ENCODE data around the gene WDR64.
A peak's percentile ranks its signal among the peaks of the same experiment; 100 is the strongest.

- no peak for TF ChIP-seq CTCF (IDR thresholded peaks at IDR 0.05; ENCODE audit: poor library complexity)
- TF ChIP-seq EZH2 (IDR thresholded peaks at IDR 0.05; ENCODE audit: borderline replicate concordance): no peak
- TF ChIP-seq EZH2phosphoT487 (IDR thresholded peaks at IDR 0.05; ENCODE audit: low read depth, severe bottlenecking, unreplicated experiment): peak; percentile 53
Measured at GRCh38 chr1:241717975-241718374, 65.9 kb downstream of the WDR64 start.

All from hepatocyte (in vitro differentiated cells).